DOHH2 (cell line): Measurements from ENCODE around the gene OSM.

Source experiments
- H3F3A ChIP-seq: fragments of 200-600 bp; sonication (generic), shearing (Covaris generic); 2 replicates; pipeline ENCODE4 v1.6.0; 2016; ENCODE audit warnings: antibody characterized with exemption, mild to moderate bottlenecking; ENCODE audit not compliant: control insufficient read depth, insufficient read depth
- H3K27ac ChIP-seq: fragments of 200-600 bp; sonication (generic); 2 replicates; pipeline ENCODE4 v1.5.1; 2014; ENCODE audit warnings: low read depth, mild to moderate bottlenecking, low read length, moderate library complexity
- H3K27me3 ChIP-seq: fragments of 200-600 bp; sonication (generic); 2 replicates; pipeline ENCODE4 v1.6.1; 2014; ENCODE audit warnings: mild to moderate bottlenecking, low read length, mixed read lengths; ENCODE audit not compliant: control insufficient read depth
- H3K36me3 ChIP-seq: fragments of 200-600 bp; sonication (generic); 2 replicates; pipeline ENCODE4 v1.6.1; 2014; ENCODE audit warnings: mild to moderate bottlenecking, low read length, moderate library complexity, mixed read lengths; ENCODE audit not compliant: control insufficient read depth
- H3K4me1 ChIP-seq: fragments of 200-600 bp; sonication (generic); 2 replicates; pipeline ENCODE4 v1.6.1; 2014; ENCODE audit warnings: mild to moderate bottlenecking, low read length, mixed read lengths; ENCODE audit not compliant: control insufficient read depth
- H3K4me2 ChIP-seq: fragments of 200-600 bp; sonication (generic); 2 replicates; pipeline ENCODE4 v1.6.0; 2014; ENCODE audit warnings: mild to moderate bottlenecking, low read length, moderate library complexity
- H3K4me3 ChIP-seq: fragments of 200-600 bp; sonication (generic); 2 replicates; pipeline ENCODE4 v1.5.1; 2014; ENCODE audit warnings: mild to moderate bottlenecking, low read length, mixed read lengths
- H3K79me2 ChIP-seq: fragments of 200-600 bp; sonication (generic); 2 replicates; pipeline ENCODE4 v1.6.1; 2014; ENCODE audit warnings: mild to moderate bottlenecking, low read length, mixed read lengths; ENCODE audit not compliant: control insufficient read depth
- H3K9me2 ChIP-seq: fragments of 200-600 bp; sonication (generic); replicated peaks from 2 replicates; pipeline ENCODE4 v1.6.1; 2014; ENCODE audit warnings: mild to moderate bottlenecking, low read length, mixed read lengths; ENCODE audit not compliant: control insufficient read depth
- H3K9me3 ChIP-seq: fragments of 200-600 bp; sonication (generic); 2 replicates; pipeline ENCODE4 v1.6.1; 2014; ENCODE audit warnings: antibody characterized with exemption, low read length, mixed read lengths; ENCODE audit not compliant: control insufficient read depth, insufficient read depth
- H4K20me1 ChIP-seq: fragments of 200-600 bp; sonication (generic); 2 replicates; pipeline ENCODE4 v1.6.0; 2014; ENCODE audit warnings: low read depth, mild to moderate bottlenecking, antibody characterized with exemption, low read length, moderate library complexity; ENCODE audit not compliant: control insufficient read depth, insufficient read depth
- EZH2phosphoT487 ChIP-seq: fragments of 200-600 bp; sonication (generic); IDR thresholded peaks from 2 replicates; pipeline ENCODE4 v1.6.1; 2017; ENCODE audit warnings: borderline replicate concordance, mild to moderate bottlenecking, antibody characterized with exemption, low read length, moderate library complexity, mixed read lengths
- TF ChIP-seq, protein P1 (sequence below): fragments of 200-600 bp; sonication (generic); IDR thresholded peaks from one replicate; pipeline ENCODE4 v1.5.1; 2014; ENCODE audit warnings: antibody characterized with exemption, mild to moderate bottlenecking, low read depth, low read length; ENCODE audit not compliant: poor library complexity, severe bottlenecking

The OSM gene

DNA sequence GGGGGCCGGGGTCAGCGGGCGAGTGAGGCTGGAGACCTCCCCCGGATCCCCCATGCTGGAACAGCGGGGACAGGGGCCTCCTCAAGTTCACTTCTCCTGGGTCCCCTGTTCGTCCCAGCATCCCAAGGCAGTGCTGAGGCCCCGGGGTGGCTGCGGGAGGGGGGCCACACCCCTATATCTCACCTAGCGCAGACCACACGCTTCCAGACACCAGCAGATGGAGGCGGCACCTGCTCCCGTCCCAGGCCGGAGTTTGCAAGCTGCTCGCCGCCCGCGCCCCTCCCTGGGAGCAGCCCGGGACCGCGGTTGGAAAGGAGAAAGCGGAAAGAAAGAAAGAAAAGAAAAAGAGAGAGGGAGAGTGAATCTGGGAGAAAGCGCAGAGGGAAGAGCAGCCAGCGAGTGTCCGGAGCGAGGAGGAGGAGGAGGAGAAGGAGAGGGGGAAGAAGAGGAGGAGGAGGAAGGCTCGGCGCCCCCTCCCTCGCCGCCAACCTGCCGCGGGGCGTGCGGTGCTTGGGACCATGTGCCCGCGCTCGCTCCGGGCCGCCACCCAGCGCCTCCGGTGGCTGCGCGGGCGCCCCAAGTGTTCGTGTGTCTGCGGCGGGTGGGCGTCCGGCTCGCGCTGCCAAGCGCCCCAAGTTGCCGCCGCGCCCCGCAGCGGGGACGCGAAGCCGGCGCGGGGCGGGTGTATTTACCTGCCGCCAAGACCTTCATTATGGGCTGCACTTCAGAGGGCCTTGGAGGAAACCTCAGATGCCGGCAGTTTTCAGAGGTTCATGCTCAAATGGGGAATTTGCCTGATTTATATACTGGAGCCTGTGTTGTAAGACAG is 20.5 kb downstream of the OSM start, which contains the start of gene LIF:
Gene LIF (minus strand): TSS at position 775 of the 829 bp plus-strand sequence. CDS start 64 bp downstream, at position 711.
- Histone ChIP-seq H3K4me2 (no peak within 1 kb of the TSS), H3K27ac (no peak within 1 kb of the TSS)

DNA sequence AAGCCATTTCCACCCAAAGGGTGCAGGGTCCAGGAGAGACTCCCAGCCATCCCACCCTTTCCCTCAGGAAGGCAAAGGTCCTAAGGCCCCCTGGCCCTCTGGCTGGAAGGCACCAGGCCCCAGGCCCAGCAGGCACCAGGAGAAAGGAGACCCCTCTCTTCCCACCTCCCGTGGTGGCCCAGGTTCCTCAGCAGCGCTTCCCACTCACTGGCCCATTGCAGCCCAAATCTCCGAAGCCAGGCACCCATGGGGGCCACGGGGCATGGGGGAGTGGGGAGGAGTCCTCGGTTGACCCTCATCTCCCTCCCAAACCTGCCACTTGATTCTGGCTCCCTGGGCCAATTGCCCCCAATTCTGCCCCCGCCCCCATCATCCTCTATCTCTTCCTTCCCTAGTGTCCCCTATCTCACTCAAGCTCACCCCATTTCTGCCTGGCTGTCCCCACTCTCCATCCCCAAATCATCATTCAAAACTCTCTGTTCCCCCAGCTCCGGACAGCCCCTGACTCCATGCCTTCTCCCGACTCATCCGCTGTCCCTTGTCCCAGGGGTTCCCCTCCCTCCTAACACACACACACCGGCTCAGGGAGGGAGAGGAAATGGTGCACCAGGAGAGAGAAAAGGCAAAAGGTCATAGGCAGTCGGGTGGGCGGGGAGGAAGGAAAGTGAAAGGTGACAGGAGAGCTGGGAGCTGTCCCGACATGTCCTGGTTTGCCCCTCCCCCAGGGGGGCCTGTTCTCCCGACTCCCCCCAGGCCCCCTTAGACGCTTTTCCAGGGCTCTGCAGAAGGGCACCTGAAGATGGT is 21.3 kb downstream of the OSM start:
- no peaks in the 10 kb centered on the region for H3K9me3 ChIP-seq
- no peak overlapping the region for H3K27ac ChIP-seq
- H4K20me1 ChIP-seq: no peaks in the 10 kb centered on the region
- no peaks in the 10 kb centered on the region for H3F3A ChIP-seq
- peaks cover 29% of the 10 kb centered on the region for H3K27me3 ChIP-seq
- H3K4me2 ChIP-seq: no peak overlapping the region
- no peaks in the 10 kb centered on the region for H3K4me1 ChIP-seq
- no peak overlapping the region for H3K4me3 ChIP-seq
- no peaks in the 10 kb centered on the region for H3K36me3 ChIP-seq
- no peaks in the 10 kb centered on the region for H3K9me2 ChIP-seq
- H3K79me2 ChIP-seq: no peaks in the 10 kb centered on the region
- TF ChIP-seq, protein P1, sequence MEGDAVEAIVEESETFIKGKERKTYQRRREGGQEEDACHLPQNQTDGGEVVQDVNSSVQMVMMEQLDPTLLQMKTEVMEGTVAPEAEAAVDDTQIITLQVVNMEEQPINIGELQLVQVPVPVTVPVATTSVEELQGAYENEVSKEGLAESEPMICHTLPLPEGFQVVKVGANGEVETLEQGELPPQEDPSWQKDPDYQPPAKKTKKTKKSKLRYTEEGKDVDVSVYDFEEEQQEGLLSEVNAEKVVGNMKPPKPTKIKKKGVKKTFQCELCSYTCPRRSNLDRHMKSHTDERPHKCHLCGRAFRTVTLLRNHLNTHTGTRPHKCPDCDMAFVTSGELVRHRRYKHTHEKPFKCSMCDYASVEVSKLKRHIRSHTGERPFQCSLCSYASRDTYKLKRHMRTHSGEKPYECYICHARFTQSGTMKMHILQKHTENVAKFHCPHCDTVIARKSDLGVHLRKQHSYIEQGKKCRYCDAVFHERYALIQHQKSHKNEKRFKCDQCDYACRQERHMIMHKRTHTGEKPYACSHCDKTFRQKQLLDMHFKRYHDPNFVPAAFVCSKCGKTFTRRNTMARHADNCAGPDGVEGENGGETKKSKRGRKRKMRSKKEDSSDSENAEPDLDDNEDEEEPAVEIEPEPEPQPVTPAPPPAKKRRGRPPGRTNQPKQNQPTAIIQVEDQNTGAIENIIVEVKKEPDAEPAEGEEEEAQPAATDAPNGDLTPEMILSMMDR: no peak
- TF ChIP-seq EZH2phosphoT487: no peak

More for the DNA sequence above, 20.5 kb downstream of the OSM start, which contains the start of gene LIF:
- no peaks in the 10 kb centered on the region for H3K9me3 ChIP-seq
- no peaks in the 10 kb centered on the region for H3K36me3 ChIP-seq
- no peaks in the 10 kb centered on the region for H3K4me1 ChIP-seq
- no peaks in the 10 kb centered on the region for H3K9me2 ChIP-seq
- H3K79me2 ChIP-seq: no peaks in the 10 kb centered on the region
- no peak within 1 kb of the TSS for H3K4me3 ChIP-seq
- no peak for TF ChIP-seq EZH2phosphoT487
- TF ChIP-seq, protein P1: no peak
- H3F3A ChIP-seq: no peaks in the 10 kb centered on the region
- no peaks in the 10 kb centered on the region for H4K20me1 ChIP-seq
- peaks cover 29% of the 10 kb centered on the region for H3K27me3 ChIP-seq

DNA sequence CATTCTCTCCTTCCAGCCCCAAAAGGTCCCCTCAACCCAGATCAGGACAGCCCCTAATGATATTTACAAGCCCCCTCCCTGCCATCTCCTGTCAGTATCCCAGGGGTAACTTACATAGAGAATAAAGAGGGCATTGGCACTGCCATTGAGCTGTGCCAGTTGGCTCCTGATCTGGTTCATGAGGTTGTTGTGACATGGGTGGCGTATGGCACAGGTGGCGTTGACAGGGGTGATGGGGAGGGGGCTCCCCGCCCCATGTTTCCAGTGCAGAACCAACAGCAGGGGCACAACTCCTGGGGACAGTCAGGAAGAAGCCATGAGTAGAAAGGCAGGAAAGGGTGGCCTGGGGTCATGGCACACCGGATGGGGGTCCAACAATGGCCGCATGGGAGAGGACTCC is 22.0 kb downstream of the OSM start:
- Histone ChIP-seq H3F3A (no peaks in the 10 kb centered on the region), H3K4me2 (no peak overlapping the region), H3K79me2 (no peaks in the 10 kb centered on the region), H3K9me3 (no peaks in the 10 kb centered on the region), H3K27ac (no peak overlapping the region), H3K27me3 (peaks cover 29% of the 10 kb centered on the region), H3K4me3 (no peak overlapping the region), H3K9me2 (no peaks in the 10 kb centered on the region), H3K4me1 (no peaks in the 10 kb centered on the region), H3K36me3 (no peaks in the 10 kb centered on the region), H4K20me1 (no peaks in the 10 kb centered on the region)
- TF ChIP-seq EZH2phosphoT487: no peak
- TF ChIP-seq, protein P1: no peak
